Prostate gland (tissue), 2 donors: ENCODE measurements around the gene SV2B.

Experiments used
- POLR2A ChIP-seq: fragments of 450-650 bp; IDR thresholded peaks from one replicate; pipeline ENCODE4 v1.6.1; 2016; ENCODE audit warnings: antibody characterized with exemption, mild to moderate bottlenecking
- TF ChIP-seq, protein P1 (sequence below), 4 experiments: fragments of 200-600 bp in 2 of 4; fragments of 450-650 bp in 2 of 4; sonication (generic) in 2 of 4; IDR thresholded peaks; 1 replicate in 3 of 4; 2 replicates in 1 of 4; pipeline ENCODE4 v1.5.1; 2016 to 2019; ENCODE audit warnings: antibody characterized with exemption in 4 of 4, mild to moderate bottlenecking in 2 of 4, moderate library complexity in 2 of 4

DNA sequence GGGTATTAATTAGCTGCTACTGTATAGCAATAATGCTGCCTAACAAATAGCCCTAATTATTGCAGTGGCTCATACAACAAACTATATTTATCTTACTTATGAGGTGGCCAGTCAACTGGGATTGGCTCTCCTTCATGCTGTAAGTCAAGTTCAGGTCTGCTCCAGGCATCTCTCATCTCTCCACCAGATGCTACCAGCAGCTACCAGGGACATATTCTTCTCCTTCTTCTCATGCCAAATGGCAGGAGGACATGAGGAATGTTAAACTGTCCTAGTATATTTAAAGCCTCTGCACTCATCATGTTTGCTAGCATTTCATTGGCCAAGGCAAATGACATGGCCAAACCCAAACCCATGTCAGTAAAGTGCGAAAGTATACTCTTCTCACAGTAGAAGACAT is 17.3 kb downstream of the SV2B start:
- TF ChIP-seq, protein P1, sequence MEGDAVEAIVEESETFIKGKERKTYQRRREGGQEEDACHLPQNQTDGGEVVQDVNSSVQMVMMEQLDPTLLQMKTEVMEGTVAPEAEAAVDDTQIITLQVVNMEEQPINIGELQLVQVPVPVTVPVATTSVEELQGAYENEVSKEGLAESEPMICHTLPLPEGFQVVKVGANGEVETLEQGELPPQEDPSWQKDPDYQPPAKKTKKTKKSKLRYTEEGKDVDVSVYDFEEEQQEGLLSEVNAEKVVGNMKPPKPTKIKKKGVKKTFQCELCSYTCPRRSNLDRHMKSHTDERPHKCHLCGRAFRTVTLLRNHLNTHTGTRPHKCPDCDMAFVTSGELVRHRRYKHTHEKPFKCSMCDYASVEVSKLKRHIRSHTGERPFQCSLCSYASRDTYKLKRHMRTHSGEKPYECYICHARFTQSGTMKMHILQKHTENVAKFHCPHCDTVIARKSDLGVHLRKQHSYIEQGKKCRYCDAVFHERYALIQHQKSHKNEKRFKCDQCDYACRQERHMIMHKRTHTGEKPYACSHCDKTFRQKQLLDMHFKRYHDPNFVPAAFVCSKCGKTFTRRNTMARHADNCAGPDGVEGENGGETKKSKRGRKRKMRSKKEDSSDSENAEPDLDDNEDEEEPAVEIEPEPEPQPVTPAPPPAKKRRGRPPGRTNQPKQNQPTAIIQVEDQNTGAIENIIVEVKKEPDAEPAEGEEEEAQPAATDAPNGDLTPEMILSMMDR (IDR thresholded peaks at IDR 0.05), result no peak
- TF ChIP-seq POLR2A, result no peak
